ENCODE data around the gene ZFP82.

GRCh38 chr19:36418287-36419001 lies at the start of gene ZFP82:
- TF ChIP-seq, protein P1, sequence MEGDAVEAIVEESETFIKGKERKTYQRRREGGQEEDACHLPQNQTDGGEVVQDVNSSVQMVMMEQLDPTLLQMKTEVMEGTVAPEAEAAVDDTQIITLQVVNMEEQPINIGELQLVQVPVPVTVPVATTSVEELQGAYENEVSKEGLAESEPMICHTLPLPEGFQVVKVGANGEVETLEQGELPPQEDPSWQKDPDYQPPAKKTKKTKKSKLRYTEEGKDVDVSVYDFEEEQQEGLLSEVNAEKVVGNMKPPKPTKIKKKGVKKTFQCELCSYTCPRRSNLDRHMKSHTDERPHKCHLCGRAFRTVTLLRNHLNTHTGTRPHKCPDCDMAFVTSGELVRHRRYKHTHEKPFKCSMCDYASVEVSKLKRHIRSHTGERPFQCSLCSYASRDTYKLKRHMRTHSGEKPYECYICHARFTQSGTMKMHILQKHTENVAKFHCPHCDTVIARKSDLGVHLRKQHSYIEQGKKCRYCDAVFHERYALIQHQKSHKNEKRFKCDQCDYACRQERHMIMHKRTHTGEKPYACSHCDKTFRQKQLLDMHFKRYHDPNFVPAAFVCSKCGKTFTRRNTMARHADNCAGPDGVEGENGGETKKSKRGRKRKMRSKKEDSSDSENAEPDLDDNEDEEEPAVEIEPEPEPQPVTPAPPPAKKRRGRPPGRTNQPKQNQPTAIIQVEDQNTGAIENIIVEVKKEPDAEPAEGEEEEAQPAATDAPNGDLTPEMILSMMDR (IDR thresholded peaks at IDR 0.05): no peak
- TF ChIP-seq, protein P2, sequence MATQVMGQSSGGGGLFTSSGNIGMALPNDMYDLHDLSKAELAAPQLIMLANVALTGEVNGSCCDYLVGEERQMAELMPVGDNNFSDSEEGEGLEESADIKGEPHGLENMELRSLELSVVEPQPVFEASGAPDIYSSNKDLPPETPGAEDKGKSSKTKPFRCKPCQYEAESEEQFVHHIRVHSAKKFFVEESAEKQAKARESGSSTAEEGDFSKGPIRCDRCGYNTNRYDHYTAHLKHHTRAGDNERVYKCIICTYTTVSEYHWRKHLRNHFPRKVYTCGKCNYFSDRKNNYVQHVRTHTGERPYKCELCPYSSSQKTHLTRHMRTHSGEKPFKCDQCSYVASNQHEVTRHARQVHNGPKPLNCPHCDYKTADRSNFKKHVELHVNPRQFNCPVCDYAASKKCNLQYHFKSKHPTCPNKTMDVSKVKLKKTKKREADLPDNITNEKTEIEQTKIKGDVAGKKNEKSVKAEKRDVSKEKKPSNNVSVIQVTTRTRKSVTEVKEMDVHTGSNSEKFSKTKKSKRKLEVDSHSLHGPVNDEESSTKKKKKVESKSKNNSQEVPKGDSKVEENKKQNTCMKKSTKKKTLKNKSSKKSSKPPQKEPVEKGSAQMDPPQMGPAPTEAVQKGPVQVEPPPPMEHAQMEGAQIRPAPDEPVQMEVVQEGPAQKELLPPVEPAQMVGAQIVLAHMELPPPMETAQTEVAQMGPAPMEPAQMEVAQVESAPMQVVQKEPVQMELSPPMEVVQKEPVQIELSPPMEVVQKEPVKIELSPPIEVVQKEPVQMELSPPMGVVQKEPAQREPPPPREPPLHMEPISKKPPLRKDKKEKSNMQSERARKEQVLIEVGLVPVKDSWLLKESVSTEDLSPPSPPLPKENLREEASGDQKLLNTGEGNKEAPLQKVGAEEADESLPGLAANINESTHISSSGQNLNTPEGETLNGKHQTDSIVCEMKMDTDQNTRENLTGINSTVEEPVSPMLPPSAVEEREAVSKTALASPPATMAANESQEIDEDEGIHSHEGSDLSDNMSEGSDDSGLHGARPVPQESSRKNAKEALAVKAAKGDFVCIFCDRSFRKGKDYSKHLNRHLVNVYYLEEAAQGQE (IDR thresholded peaks at IDR 0.05; ENCODE audit: insufficient read depth in 1 of 2, low read depth in 2 of 2, low read length in 1 of 2): no peak; a peak in 1 of 4 replicates

All from Panc1 (cell line).